ENCODE measurements around the gene MTHFD2L. TPM values are rescaled to one million over a fixed set of nuclear protein-coding genes. Genes with fewer than 3 reads are reported as not detected.

Gene MTHFD2L
- total RNA-seq, 2 donors from 2014 or later, result 9.5 to 12.6 TPM

- Histone ChIP-seq H3K9ac (ENCODE audit: low read depth in 2 of 2, low read length in 2 of 2) (no peak overlapping the region), H3K9me3 (no peaks in the 10 kb centered on the region), H3K27ac (no peak overlapping the region), H3K36me3 (no peaks in the 10 kb centered on the region), H3K4me3 (no peak overlapping the region), H3K27me3 (no peaks in the 10 kb centered on the region), H3K4me1 (no peaks in the 10 kb centered on the region)
- intact Hi-C loops (cut with DNase I), result no loop called here
- TF ChIP-seq, protein P1, sequence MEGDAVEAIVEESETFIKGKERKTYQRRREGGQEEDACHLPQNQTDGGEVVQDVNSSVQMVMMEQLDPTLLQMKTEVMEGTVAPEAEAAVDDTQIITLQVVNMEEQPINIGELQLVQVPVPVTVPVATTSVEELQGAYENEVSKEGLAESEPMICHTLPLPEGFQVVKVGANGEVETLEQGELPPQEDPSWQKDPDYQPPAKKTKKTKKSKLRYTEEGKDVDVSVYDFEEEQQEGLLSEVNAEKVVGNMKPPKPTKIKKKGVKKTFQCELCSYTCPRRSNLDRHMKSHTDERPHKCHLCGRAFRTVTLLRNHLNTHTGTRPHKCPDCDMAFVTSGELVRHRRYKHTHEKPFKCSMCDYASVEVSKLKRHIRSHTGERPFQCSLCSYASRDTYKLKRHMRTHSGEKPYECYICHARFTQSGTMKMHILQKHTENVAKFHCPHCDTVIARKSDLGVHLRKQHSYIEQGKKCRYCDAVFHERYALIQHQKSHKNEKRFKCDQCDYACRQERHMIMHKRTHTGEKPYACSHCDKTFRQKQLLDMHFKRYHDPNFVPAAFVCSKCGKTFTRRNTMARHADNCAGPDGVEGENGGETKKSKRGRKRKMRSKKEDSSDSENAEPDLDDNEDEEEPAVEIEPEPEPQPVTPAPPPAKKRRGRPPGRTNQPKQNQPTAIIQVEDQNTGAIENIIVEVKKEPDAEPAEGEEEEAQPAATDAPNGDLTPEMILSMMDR (IDR thresholded peaks at IDR 0.05), result no peak
- DNase-seq, result no peak
These were observed 125.7 kb downstream of the MTHFD2L start for GRCh38 chr4:74283614-74284013.

DNA sequence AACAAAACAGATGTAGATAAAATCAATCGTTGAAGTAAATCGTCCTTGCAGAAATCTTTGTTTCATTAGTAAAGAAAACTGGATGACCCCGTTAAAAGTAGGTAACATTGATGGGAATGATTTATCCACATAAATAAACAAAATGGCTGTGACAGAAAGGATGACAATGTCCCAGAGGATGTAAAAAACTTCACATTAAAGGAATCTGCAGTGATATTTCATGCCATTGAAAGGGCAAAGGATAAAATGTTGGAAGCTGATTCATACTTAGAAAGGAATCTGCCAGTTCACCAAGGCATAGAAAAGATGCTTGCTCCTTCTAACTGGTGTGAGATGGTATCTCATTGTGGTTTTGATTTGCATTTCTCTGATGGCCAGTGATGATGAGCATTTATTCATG, 126.1 kb downstream of the MTHFD2L start:
- TF ChIP-seq, protein P1 (IDR thresholded peaks at IDR 0.05), result no peak
- no peaks in the 10 kb centered on the region for H3K4me1 ChIP-seq
- H3K9me3 ChIP-seq, result no peaks in the 10 kb centered on the region
- intact Hi-C loops (cut with DNase I), result no loop called here
- H3K27ac ChIP-seq, result no peak overlapping the region
- no peaks in the 10 kb centered on the region for H3K36me3 ChIP-seq
- H3K27me3 ChIP-seq, result no peaks in the 10 kb centered on the region
- no peak overlapping the region for H3K4me3 ChIP-seq
- H3K9ac ChIP-seq (ENCODE audit: low read depth in 2 of 2, low read length in 2 of 2), result no peak overlapping the region
- no peak for DNase-seq

- Histone ChIP-seq H3K4me1 (no peaks in the 10 kb centered on the region), H3K27ac (no peak overlapping the region), H3K27me3 (no peaks in the 10 kb centered on the region), H3K9ac (ENCODE audit: low read depth in 2 of 2, low read length in 2 of 2) (no peak overlapping the region), H3K36me3 (no peaks in the 10 kb centered on the region), H3K9me3 (no peaks in the 10 kb centered on the region), H3K4me3 (no peak overlapping the region)
- TF ChIP-seq, protein P1 (IDR thresholded peaks at IDR 0.05), result no peak
- intact Hi-C loops (cut with DNase I), result no loop called here
- no peak for DNase-seq
These were observed 129.2 kb downstream of the MTHFD2L start for GRCh38 chr4:74287164-74287563.

- intact Hi-C loops (cut with DNase I), result no loop called here
- H3K36me3 ChIP-seq, result no peaks in the 10 kb centered on the region
- no peak overlapping the region for H3K27ac ChIP-seq
- no peaks in the 10 kb centered on the region for H3K4me1 ChIP-seq
- H3K9ac ChIP-seq (ENCODE audit: low read depth in 2 of 2, low read length in 2 of 2), result no peak overlapping the region
- no peak overlapping the region for H3K4me3 ChIP-seq
- DNase-seq, result no peak
- no peaks in the 10 kb centered on the region for H3K9me3 ChIP-seq
- H3K27me3 ChIP-seq, result no peaks in the 10 kb centered on the region
- TF ChIP-seq, protein P1 (IDR thresholded peaks at IDR 0.05), result no peak
These were observed 129.9 kb downstream of the MTHFD2L start for GRCh38 chr4:74287791-74288190.

DNA sequence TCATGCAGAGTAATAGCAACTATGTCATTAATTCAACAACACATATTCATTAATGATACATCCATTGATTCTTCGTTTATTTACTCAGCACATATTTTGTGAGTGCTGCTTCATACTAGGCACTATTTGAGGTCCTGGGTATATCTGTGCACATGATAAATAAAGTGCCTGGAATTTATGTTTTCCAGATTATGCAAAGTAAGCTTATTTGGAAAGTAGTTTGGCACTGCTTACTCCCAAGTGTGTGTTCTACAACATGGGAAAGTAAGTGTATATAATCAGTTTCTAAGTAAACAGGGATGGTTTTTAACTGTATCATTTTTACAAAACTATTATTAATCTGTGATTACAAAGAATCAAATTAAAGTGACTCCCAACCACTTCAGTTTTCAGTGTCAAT, 133.6 kb downstream of the MTHFD2L start:
- H3K27me3 ChIP-seq, result no peaks in the 10 kb centered on the region
- H3K9me3 ChIP-seq, result no peaks in the 10 kb centered on the region
- no peak for DNase-seq
- H3K4me3 ChIP-seq, result no peak overlapping the region
- no peak overlapping the region for H3K9ac ChIP-seq (ENCODE audit: low read depth in 2 of 2, low read length in 2 of 2)
- no peaks in the 10 kb centered on the region for H3K4me1 ChIP-seq
- intact Hi-C loops (cut with DNase I), result no loop called here
- no peak overlapping the region for H3K27ac ChIP-seq
- no peaks in the 10 kb centered on the region for H3K36me3 ChIP-seq
- TF ChIP-seq, protein P1 (IDR thresholded peaks at IDR 0.05), result no peak
